HepG2 (cell line): ENCODE results near the gene UBE2M. TPM values are rescaled to one million over a fixed set of nuclear protein-coding genes. Genes with fewer than 3 reads are reported as not detected.

Source experiments
- AGO2 ChIP-seq: fragments of 200-400 bp; formaldehyde crosslinking; optimal IDR thresholded peaks from 2 replicates; pipeline ENCODE3; 2017; ENCODE audit warnings: mild to moderate bottlenecking, low read depth, low read length, moderate library complexity
- BCL6 ChIP-seq: IDR thresholded peaks from 2 replicates; pipeline ENCODE4 v1.6.1; 2016; ENCODE audit warnings: missing genetic modification reagents, missing compliant biosample characterization
- CENPT ChIP-seq: sonication (generic); formaldehyde crosslinking; IDR thresholded peaks from 2 replicates; pipeline ENCODE4 v1.8.0; 2022; ENCODE audit warnings: low read depth, mild to moderate bottlenecking, moderate library complexity, missing genetic modification reagents
- CERS6 ChIP-seq: sonication (generic); formaldehyde crosslinking; IDR thresholded peaks from 2 replicates; pipeline ENCODE4 v1.5.0; 2020; ENCODE audit warnings: missing genetic modification reagents
- CREB1 ChIP-seq, 2 experiments: fragments of 450-650 bp in 1 of 2; IDR thresholded peaks; 2 replicates each; pipeline ENCODE4 v1.6.1; 2016 to 2017; ENCODE audit warnings: control low read depth in 1 of 2, mild to moderate bottlenecking in 1 of 2, missing compliant biosample characterization in 1 of 2, missing genetic modification characterization in 1 of 2
- DNMT1 ChIP-seq: sonication (generic); formaldehyde crosslinking; IDR thresholded peaks from 2 replicates; pipeline ENCODE4 v1.5.1; 2020; ENCODE audit warnings: mild to moderate bottlenecking, missing genetic modification reagents
- E2F2 ChIP-seq: sonication (generic); formaldehyde crosslinking; IDR thresholded peaks from 2 replicates; pipeline ENCODE4 v1.4.0; 2020; ENCODE audit warnings: missing genetic modification reagents, borderline replicate concordance
- FOXA1 ChIP-seq, 2 experiments: fragments of 450-650 bp in 1 of 2; sonication (generic) in 1 of 2; formaldehyde crosslinking in 1 of 2; IDR thresholded peaks; 2 replicates each; pipeline versions ENCODE4 v1.4.0 to v1.6.1; 2016 to 2020; ENCODE audit warnings: missing genetic modification reagents in 1 of 2
- FOXA3 ChIP-seq: IDR thresholded peaks from 2 replicates; pipeline ENCODE4 v1.6.1; 2016; ENCODE audit warnings: missing genetic modification reagents, missing compliant biosample characterization
- GATAD1 ChIP-seq: IDR thresholded peaks from 2 replicates; pipeline ENCODE4 v1.6.1; 2016; ENCODE audit warnings: missing genetic modification reagents, missing compliant biosample characterization
- JUN ChIP-seq: sonication (generic); formaldehyde crosslinking; IDR thresholded peaks from 2 replicates; pipeline ENCODE4 v1.4.0; 2020; ENCODE audit warnings: mild to moderate bottlenecking, missing genetic modification reagents
- MYNN ChIP-seq: sonication (generic); formaldehyde crosslinking; IDR thresholded peaks from 2 replicates; pipeline ENCODE4 v1.4.0; 2020; ENCODE audit warnings: mild to moderate bottlenecking, low read depth, missing genetic modification reagents
- RELA ChIP-seq: sonication (generic); formaldehyde crosslinking; IDR thresholded peaks from 2 replicates; pipeline ENCODE4 v1.4.0; 2020; ENCODE audit warnings: missing genetic modification reagents
- SAP130 ChIP-seq: IDR thresholded peaks from 2 replicates; pipeline ENCODE4 v1.6.1; 2016; ENCODE audit warnings: low read depth
- SRSF9 ChIP-seq: fragments of 200-400 bp; formaldehyde crosslinking; IDR thresholded peaks from 2 replicates; pipeline ENCODE4 v1.6.1; 2018; ENCODE audit warnings: borderline replicate concordance, mild to moderate bottlenecking, low read depth, low read length; ENCODE audit not compliant: insufficient read depth, poor library complexity, severe bottlenecking
- STAG1 ChIP-seq: sonication (generic); formaldehyde crosslinking; IDR thresholded peaks from 2 replicates; pipeline ENCODE4 v1.4.0; 2020; ENCODE audit warnings: missing genetic modification reagents
- TOE1 ChIP-seq: sonication (generic); formaldehyde crosslinking; IDR thresholded peaks from 2 replicates; pipeline ENCODE4 v1.4.0; 2020; ENCODE audit warnings: mild to moderate bottlenecking, missing genetic modification reagents
- ZBTB7B ChIP-seq: sonication (generic); formaldehyde crosslinking; IDR thresholded peaks from 2 replicates; pipeline ENCODE4 v1.4.0; 2020; ENCODE audit warnings: missing genetic modification reagents
- ZFP37 ChIP-seq: sonication (generic); formaldehyde crosslinking; IDR thresholded peaks from 2 replicates; pipeline ENCODE4 v1.4.0; 2020; ENCODE audit warnings: missing genetic modification reagents, borderline replicate concordance
- ZNF12 ChIP-seq: sonication (generic); formaldehyde crosslinking; IDR thresholded peaks from 2 replicates; pipeline ENCODE4 v1.5.0; 2020; ENCODE audit warnings: missing genetic modification reagents
- ZNF264 ChIP-seq: sonication (generic); formaldehyde crosslinking; IDR thresholded peaks from 2 replicates; pipeline ENCODE4 v1.4.0; 2020; ENCODE audit warnings: missing genetic modification reagents
- ZNF44 ChIP-seq: sonication (generic); formaldehyde crosslinking; IDR thresholded peaks from 2 replicates; pipeline ENCODE4 v1.5.1; 2020; ENCODE audit warnings: mild to moderate bottlenecking, missing genetic modification reagents
- ZNF562 ChIP-seq: sonication (generic); formaldehyde crosslinking; IDR thresholded peaks from 2 replicates; pipeline ENCODE4 v1.8.0; 2022; ENCODE audit warnings: missing genetic modification reagents, borderline replicate concordance
- ZNF784 ChIP-seq: sonication (generic); formaldehyde crosslinking; IDR thresholded peaks from 2 replicates; pipeline ENCODE4 v1.5.1; 2020; ENCODE audit warnings: missing genetic modification reagents, mild to moderate bottlenecking, borderline replicate concordance
- polyA plus RNA-seq, 8 experiments: library from polyadenylated mRNA; depleted of rRNA in 3 of 8; stranded (reverse) in 7 of 8; unstranded in 1 of 8; fragments of >200 nt; fragmentation: Illumina TruSeq in 4 of 8; extraction: Trizol in 4 of 8; gene quantifications; 2 replicates each; pipeline versions ENCODE4 v1.2.1 to v1.2.3, GENCODE V29; 2011 to 2016; ENCODE audit warnings: low read depth in 4 of 8, missing spikeins in 1 of 8, mixed read lengths in 1 of 8; ENCODE audit not compliant: insufficient read depth in 1 of 8
- total RNA-seq, 5 experiments: library from RNA; depleted of rRNA; stranded (reverse); fragments of >200 nt; fragmentation: Illumina TruSeq; extraction: Trizol; gene quantifications; 2 replicates each; pipeline ENCODE4 v1.2.3, GENCODE V29; 2016; ENCODE audit warnings: low read depth in 1 of 5
- TF ChIP-seq, protein P1 (sequence below): sonication (generic); formaldehyde crosslinking; IDR thresholded peaks from 2 replicates; pipeline ENCODE4 v1.9.0; 2021; ENCODE audit warnings: missing genetic modification reagents, mild to moderate bottlenecking, borderline replicate concordance
- TF ChIP-seq, protein P2 (sequence below): sonication (generic); formaldehyde crosslinking; IDR thresholded peaks from 2 replicates; pipeline ENCODE4 v1.8.0; 2022; ENCODE audit warnings: mild to moderate bottlenecking, missing genetic modification reagents, moderate library complexity

The UBE2M gene
- total and polyA plus RNA-seq, 2 of the 13 experiments (the other 11 are each of a cell fraction or from before 2014, with no cell fraction given): 36.2 to 50.3 TPM

GRCh38 chr19:58559275-58560006 is 1.0 kb upstream of the UBE2M start (continued):
- no peak for TF ChIP-seq ZNF44 (CRISPR knock-in tag)
- TF ChIP-seq ZNF264 (CRISPR knock-in tag): no peak
- TF ChIP-seq MYNN (CRISPR knock-in tag): 0 out of 2 replicates have a peak, but pooled peaks have one; percentile 60
- no peak for TF ChIP-seq E2F2 (CRISPR knock-in tag)
- TF ChIP-seq, protein P1, sequence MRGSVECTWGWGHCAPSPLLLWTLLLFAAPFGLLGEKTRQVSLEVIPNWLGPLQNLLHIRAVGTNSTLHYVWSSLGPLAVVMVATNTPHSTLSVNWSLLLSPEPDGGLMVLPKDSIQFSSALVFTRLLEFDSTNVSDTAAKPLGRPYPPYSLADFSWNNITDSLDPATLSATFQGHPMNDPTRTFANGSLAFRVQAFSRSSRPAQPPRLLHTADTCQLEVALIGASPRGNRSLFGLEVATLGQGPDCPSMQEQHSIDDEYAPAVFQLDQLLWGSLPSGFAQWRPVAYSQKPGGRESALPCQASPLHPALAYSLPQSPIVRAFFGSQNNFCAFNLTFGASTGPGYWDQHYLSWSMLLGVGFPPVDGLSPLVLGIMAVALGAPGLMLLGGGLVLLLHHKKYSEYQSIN: no peak
- TF ChIP-seq ZNF562 (CRISPR knock-in tag): no peak
- TF ChIP-seq DNMT1 (CRISPR knock-in tag): no peak
- no peak for TF ChIP-seq ZBTB7B
- TF ChIP-seq, protein P2, sequence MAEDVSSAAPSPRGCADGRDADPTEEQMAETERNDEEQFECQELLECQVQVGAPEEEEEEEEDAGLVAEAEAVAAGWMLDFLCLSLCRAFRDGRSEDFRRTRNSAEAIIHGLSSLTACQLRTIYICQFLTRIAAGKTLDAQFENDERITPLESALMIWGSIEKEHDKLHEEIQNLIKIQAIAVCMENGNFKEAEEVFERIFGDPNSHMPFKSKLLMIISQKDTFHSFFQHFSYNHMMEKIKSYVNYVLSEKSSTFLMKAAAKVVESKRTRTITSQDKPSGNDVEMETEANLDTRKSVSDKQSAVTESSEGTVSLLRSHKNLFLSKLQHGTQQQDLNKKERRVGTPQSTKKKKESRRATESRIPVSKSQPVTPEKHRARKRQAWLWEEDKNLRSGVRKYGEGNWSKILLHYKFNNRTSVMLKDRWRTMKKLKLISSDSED (CRISPR knock-in tag): no peak
- no peak for TF ChIP-seq FOXA3
- TF ChIP-seq AGO2: no peak
- no peak for TF ChIP-seq CERS6 (CRISPR knock-in tag)
- peak; percentile 49; the same call in 1 of the 2 replicates for TF ChIP-seq JUN (CRISPR knock-in tag)
- TF ChIP-seq ZFP37 (CRISPR knock-in tag): no peak; the same call in 1 of the 2 replicates
- TF ChIP-seq FOXA1 (IDR thresholded peaks at IDR 0.05): no peak
- no peak for TF ChIP-seq FOXA1 (CRISPR knock-in tag; IDR thresholded peaks at IDR 0.05)
- no peak; the same call in 1 of the 2 replicates for TF ChIP-seq BCL6
- peak; percentile 22; the same call in 1 of the 2 replicates for TF ChIP-seq CREB1 (IDR thresholded peaks at IDR 0.05)
- TF ChIP-seq CREB1 (CRISPR knock-in tag; IDR thresholded peaks at IDR 0.05): peak; percentile 72
- TF ChIP-seq ZNF784 (CRISPR knock-in tag): no peak; the same call in 1 of the 2 replicates
- TF ChIP-seq SRSF9: no peak
- TF ChIP-seq RELA (CRISPR knock-in tag): no peak
- no peak; the same call in 1 of the 2 replicates for TF ChIP-seq CENPT (CRISPR knock-in tag)
- no peak for TF ChIP-seq TOE1
- TF ChIP-seq GATAD1: peak; percentile 88
- TF ChIP-seq SAP130: peak; percentile 94
- TF ChIP-seq ZNF12: no peak
- TF ChIP-seq STAG1: no peak
